GM19468 (cell line): ENCODE data around the gene GINS3.
A peak's percentile ranks its signal among the peaks of the same experiment; 100 is the strongest.

Experiments used
- ATAC-seq: cut with Tn5 transposase; IDR thresholded peaks from one replicate; pipeline ENCODE4 v1.9.1; 2021; ENCODE audit warnings: mild to moderate bottlenecking, moderate library complexity, moderate number of reproducible peaks; ENCODE audit not compliant: unreplicated experiment; ENCODE audit errors: extremely low read depth

Gene GINS3

GRCh38 chr16:58392215-58393137, at the start of gene GINS3:
TSS of gene GINS3 (plus strand) at chr16:58392471. CDS start at chr16:58392602, 131 bp downstream.
- peak; percentile 64 for ATAC-seq

DNA sequence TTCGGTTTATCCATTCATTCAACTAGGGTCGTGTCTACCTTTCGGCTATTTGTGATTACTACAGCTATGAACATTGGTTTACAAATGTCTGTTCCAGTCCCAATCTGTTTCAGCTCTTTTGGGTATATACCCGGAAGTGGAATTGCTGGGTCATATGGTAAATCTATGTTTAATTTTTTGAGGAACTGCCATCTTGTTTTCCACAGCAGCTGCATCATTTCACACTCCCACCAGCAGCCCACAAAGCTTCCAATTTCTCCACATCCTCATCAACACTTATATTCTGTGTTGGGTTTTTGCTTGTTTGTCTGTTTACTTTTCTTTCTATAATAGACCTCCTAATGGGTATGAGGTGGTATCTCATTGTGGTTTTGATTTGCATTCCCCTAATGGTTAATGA, 48.7 kb upstream of the GINS3 start:
- ATAC-seq, result no peak

GRCh38 chr16:58345574-58346354, 46.5 kb upstream of the GINS3 start:
- ATAC-seq, result no peak

DNA sequence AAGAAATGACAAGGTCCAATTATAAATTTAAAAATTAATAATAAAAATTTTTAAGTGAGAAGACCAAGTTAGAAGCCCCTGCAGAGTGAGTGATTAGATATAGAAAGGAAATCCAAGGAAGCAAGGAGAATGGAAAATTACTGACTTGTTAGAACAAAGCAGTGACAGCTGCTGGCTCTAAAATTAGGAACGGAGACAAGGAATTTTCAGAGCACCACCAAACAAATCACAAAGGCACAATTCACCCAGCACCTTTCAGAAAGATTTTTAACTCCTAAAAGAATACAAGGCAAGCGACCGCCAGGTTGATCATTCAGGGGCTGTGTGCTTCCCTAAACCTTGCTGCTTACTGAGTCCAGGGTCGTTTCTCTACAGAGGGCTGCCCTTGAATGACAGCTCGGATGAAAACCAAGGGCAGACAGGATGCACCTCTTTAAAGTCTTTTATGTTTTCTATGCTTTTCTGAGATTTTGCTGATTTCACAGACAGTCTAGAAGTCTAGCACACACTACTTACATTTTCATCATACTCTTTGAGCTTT, 45.4 kb upstream of the GINS3 start:
- no peak for ATAC-seq

DNA sequence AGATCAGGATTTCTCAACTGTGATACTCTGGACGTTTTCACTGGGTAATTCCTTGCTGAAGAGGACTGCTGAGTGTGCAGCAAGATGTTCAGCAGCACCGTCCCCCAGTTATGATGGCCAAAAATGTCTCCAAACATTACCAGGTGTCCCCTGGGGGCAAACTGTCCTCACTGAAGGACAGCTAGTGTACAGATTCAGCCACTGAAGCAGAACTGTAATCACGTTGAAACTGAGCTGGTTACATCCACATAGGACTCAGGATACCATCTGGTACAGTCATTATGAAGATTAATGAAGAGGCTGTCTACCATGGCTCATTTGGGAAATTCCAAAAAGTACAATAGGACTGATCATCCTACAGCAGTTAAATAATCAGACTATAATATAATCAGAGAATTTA, 43.3 kb upstream of the GINS3 start:
- no peak for ATAC-seq

- no peak for ATAC-seq
These were observed 39.6 kb upstream of the GINS3 start for GRCh38 chr16:58352690-58353089.

DNA sequence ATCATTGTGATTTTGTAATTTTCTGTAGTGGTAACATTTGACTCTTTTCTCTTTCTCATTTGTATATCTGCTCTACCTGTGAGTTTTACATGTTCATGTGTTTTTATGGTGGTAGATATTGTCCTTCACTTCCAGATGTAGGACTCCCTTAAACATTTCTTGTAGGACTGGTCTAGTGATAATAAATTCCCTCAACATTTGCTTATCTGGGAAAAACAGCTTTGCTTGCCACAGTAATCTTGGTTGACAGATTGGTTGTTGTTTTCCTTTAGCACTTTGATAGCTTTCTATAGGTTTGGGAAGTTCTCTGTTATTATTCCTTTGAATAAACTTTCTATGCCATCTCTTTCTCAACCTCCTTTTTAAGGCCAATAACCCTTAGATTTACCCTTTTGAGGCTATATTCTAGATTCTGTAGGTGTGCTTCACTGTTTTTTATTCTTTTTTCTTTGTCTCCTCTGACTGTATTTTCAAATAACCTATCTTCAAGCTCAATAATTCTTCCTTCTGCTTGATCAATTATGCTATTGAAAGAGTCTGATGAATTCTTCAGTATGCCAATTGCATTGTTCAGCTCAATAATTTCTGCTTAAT, 32.1 kb upstream of the GINS3 start:
- no peak for ATAC-seq

DNA sequence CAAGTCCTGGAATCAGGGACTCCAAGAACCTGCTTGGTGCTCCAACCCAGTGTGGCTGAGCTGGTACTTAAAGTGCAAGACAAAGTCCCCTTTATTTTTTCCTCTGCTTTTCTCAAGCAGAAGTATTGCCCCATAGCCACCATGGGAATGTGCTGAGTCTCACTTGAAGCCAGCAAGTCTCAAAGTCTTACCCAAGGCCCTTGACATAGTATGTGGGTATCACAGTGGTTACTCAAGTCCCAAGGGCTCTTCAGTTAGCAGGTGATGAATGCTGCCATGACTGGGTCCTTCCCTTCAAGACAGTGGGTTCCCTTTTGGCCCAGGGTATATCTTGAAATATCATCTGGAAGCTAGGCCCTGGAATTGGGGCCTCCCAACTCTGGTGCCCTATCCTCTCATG, 30.5 kb upstream of the GINS3 start:
- ATAC-seq, result no peak

DNA sequence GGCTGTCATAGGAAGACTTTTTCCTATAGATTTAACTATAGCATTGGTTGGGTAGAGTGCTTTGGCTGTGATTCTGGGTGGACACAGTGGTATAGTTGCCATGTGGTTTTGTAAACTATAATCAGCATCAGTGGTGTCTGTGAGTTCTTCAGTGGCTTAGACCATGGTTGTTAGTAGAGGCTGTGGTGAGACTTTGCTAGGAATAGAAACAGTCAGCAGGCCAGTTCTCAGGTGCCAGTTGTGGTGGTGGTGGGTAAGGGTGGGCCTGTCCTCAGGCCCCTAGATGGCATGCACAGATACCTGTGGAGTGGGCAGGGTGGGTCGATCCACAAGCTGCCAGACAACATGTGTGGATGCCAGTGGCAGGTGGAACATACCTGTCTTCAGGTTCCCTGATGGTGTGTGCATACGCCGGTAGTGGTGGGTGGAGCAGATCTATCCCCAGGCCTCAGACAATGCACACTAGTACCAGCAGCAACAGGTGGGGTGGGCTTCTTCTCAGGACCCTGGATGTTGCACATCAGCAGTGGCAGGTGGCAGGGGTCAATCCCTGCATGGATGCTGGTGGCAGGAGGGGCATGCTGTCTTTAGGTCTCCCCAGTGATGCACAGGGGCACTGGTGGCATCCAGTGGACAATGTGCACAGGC, 28.4 kb upstream of the GINS3 start:
- no peak for ATAC-seq

- no peak for ATAC-seq
These were observed 26.6 kb upstream of the GINS3 start for GRCh38 chr16:58365623-58366022.

GRCh38 chr16:58366247-58367031, 25.8 kb upstream of the GINS3 start:
- ATAC-seq, result no peak

DNA sequence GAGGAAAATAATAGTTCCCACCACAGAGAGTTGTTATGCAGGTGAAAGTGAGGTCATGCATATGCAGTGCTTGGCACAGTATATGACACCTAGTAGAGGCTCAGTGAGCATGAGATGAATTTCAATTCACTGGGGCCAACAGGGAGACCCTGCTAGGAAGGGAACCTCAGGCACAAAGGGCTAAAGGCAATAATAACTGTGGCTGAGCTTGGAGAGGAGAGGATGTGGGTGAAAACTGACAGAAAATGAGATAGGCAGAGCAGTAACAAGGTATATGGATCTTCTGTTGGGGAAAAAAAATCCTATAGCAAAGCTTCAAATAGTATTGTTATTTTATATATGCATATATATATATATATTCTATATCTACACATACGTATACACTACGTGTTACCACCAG, 25.0 kb upstream of the GINS3 start:
- ATAC-seq, result no peak

- ATAC-seq, result no peak
These were observed 20.4 kb upstream of the GINS3 start for GRCh38 chr16:58371841-58372240.

DNA sequence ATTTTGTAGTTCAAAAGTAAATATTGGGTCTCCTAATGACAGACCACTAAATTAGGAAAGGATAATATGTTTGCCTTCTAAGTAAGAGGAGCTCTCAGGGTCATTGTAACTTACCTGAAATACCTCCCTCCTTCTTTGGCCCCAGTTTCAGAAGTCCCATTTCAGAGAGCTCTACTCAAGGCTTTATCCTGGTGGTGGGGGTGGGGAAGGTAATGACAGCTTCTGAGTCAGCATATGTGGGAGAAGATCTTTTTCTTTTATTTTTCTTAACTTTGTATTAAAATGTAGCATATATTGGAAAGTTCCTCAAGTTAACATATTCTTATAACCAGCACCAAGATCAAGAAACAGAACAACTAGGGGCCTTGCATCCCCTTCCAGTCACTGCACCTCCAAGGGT, 16.9 kb upstream of the GINS3 start:
- ATAC-seq, result no peak

- ATAC-seq, result no peak
These were observed 14.3 kb upstream of the GINS3 start for GRCh38 chr16:58377932-58378331.

DNA sequence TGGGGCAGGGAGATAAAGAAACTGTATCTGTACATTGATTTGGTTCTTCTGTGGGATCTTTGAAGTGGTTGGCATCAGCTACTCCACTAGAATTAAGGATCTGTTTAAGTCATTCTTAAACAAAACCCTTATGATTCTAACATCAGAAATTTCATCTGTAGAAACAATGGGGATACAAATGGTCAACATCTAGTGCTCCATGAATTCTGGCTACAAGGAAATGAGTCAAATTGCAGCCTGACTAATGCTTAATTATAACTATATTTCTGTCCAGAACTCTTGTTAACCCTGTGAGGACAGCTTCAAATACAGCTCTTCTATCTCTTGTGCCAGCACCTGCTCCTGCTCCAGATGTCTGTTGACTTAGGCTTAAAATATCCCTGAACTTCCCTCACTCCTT, 13.9 kb upstream of the GINS3 start:
- no peak for ATAC-seq

- ATAC-seq, result no peak
These were observed 12.5 kb upstream of the GINS3 start for GRCh38 chr16:58379736-58380135.

DNA sequence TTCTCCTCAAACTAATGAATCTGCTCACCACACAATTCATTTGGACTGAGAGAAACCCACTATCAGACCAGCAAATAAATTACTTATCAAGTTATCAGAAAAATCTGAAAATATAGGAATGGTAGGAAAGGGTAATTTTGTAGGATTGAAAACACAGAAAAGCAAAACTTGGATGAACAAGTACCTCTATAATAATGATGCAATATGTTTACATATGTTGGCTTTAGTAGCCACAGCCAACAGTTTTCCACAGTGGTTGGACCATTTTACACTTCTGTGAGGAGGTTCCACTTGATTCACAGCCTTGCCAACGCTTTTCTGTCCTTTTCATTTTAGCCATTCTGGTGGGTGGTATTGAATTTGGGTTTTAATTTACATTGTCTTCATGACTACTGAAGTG, 10.6 kb upstream of the GINS3 start:
- no peak for ATAC-seq

- no peak for ATAC-seq
These were observed 7.7 kb upstream of the GINS3 start for GRCh38 chr16:58384437-58385055.
